PFSK-1 (cell line): ENCODE data around the gene JAK1.

Source experiments
- POLR2AphosphoS5 ChIP-seq: IDR thresholded peaks from 2 replicates; pipeline ENCODE4 v1.6.1; 2012; ENCODE audit warnings: low read depth, mild to moderate bottlenecking, control low read depth, low read length, moderate library complexity
- SIN3A ChIP-seq: IDR thresholded peaks from 2 replicates; pipeline ENCODE4 v1.6.1; 2012; ENCODE audit warnings: mild to moderate bottlenecking, low read length, moderate library complexity, borderline replicate concordance; ENCODE audit not compliant: insufficient read depth
- TAF1 ChIP-seq: IDR thresholded peaks from 2 replicates; pipeline ENCODE4 v1.6.1; 2012; ENCODE audit warnings: low read length, control low read depth, borderline replicate concordance; ENCODE audit not compliant: insufficient read depth
- TF ChIP-seq, protein P1 (sequence below), 2 experiments: IDR thresholded peaks; 2 replicates each; pipeline versions ENCODE4 v1.6.1 to v1.8.0; 2011 to 2012; ENCODE audit warnings: low read depth in 2 of 2, low read length in 2 of 2, control low read depth in 1 of 2, inconsistent platforms in 1 of 2, mild to moderate bottlenecking in 1 of 2, moderate library complexity in 1 of 2; ENCODE audit not compliant: insufficient read depth in 1 of 2

DNA sequence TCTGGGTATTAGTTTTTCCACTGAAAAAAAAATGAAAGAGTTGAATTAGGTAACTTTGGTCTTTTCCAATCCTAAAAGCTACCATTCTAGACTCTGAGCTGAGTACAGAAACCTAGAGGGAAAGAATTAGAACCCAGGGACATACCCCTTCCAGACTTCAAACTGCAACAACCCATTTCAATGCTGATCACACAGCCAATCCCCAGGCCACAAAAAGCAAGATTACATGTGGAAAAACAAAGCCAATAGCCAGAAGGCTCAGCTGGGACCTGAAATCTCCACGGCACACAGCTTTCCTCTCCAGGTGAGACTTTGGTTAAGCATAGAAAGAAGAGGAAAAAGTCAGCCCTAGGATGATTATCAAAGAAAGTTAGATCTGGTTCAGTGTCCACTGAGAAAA is 88.8 kb downstream of the JAK1 start:
- TF ChIP-seq POLR2AphosphoS5 (no peak), TAF1 (no peak), SIN3A (no peak)
- TF ChIP-seq, protein P1, sequence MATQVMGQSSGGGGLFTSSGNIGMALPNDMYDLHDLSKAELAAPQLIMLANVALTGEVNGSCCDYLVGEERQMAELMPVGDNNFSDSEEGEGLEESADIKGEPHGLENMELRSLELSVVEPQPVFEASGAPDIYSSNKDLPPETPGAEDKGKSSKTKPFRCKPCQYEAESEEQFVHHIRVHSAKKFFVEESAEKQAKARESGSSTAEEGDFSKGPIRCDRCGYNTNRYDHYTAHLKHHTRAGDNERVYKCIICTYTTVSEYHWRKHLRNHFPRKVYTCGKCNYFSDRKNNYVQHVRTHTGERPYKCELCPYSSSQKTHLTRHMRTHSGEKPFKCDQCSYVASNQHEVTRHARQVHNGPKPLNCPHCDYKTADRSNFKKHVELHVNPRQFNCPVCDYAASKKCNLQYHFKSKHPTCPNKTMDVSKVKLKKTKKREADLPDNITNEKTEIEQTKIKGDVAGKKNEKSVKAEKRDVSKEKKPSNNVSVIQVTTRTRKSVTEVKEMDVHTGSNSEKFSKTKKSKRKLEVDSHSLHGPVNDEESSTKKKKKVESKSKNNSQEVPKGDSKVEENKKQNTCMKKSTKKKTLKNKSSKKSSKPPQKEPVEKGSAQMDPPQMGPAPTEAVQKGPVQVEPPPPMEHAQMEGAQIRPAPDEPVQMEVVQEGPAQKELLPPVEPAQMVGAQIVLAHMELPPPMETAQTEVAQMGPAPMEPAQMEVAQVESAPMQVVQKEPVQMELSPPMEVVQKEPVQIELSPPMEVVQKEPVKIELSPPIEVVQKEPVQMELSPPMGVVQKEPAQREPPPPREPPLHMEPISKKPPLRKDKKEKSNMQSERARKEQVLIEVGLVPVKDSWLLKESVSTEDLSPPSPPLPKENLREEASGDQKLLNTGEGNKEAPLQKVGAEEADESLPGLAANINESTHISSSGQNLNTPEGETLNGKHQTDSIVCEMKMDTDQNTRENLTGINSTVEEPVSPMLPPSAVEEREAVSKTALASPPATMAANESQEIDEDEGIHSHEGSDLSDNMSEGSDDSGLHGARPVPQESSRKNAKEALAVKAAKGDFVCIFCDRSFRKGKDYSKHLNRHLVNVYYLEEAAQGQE (IDR thresholded peaks at IDR 0.05; ENCODE audit: insufficient read depth in 1 of 2, low read depth in 2 of 2, low read length in 2 of 2), result no peak
